Mesodermal cell (in vitro differentiated cells): ENCODE results near the gene TMEM150A. TPM values are rescaled to one million over a fixed set of nuclear protein-coding genes. Genes with fewer than 3 reads are reported as not detected.

Source experiments
- H3K27ac ChIP-seq: 2 replicates; pipeline ENCODE4 v1.7.0; 2013; ENCODE audit warnings: mild to moderate bottlenecking, low read depth, low read length, moderate library complexity; ENCODE audit not compliant: severe bottlenecking
- H3K36me3 ChIP-seq: 2 replicates; pipeline ENCODE4 v1.7.1; 2013; ENCODE audit warnings: mild to moderate bottlenecking, low read length, moderate library complexity; ENCODE audit not compliant: control insufficient read depth, insufficient read depth
- H3K4me1 ChIP-seq: one replicate; pipeline ENCODE4 v1.7.1; 2013; ENCODE audit warnings: mild to moderate bottlenecking, low read length; ENCODE audit not compliant: insufficient read depth, control insufficient read depth, poor library complexity, severe bottlenecking
- H3K4me3 ChIP-seq: 2 replicates; pipeline ENCODE4 v1.7.0; 2013; ENCODE audit warnings: low read length, control low read depth, mild to moderate bottlenecking; ENCODE audit not compliant: insufficient read depth, poor library complexity, severe bottlenecking; ENCODE audit errors: extremely low read depth
- H3K9me3 ChIP-seq: 2 replicates; pipeline ENCODE4 v1.7.1; 2013; ENCODE audit warnings: mild to moderate bottlenecking, low read length, moderate library complexity; ENCODE audit not compliant: control insufficient read depth
- WGBS, 2 experiments: methylation state at CpG; one replicate each; pipeline ENCODE4 v1.1.5; 2013; ENCODE audit warnings: missing lambda C conversion rate in 2 of 2; ENCODE audit not compliant: insufficient coverage in 2 of 2; 5-methylcytosine and 5-hydroxymethylcytosine counted together
- polyA plus RNA-seq, 2 experiments: library from polyadenylated mRNA; stranded (reverse); fragments of 50-300 nt; gene quantifications; one replicate each; pipeline ENCODE4 v1.2.3, GENCODE V29; 2013

Gene TMEM150A, protein sequence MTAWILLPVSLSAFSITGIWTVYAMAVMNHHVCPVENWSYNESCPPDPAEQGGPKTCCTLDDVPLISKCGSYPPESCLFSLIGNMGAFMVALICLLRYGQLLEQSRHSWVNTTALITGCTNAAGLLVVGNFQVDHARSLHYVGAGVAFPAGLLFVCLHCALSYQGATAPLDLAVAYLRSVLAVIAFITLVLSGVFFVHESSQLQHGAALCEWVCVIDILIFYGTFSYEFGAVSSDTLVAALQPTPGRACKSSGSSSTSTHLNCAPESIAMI
- polyA plus RNA-seq (2013, experiment 1 of 2): 17.4 TPM
- 12.8 TPM for polyA plus RNA-seq (2013, experiment 2 of 2)

DNA sequence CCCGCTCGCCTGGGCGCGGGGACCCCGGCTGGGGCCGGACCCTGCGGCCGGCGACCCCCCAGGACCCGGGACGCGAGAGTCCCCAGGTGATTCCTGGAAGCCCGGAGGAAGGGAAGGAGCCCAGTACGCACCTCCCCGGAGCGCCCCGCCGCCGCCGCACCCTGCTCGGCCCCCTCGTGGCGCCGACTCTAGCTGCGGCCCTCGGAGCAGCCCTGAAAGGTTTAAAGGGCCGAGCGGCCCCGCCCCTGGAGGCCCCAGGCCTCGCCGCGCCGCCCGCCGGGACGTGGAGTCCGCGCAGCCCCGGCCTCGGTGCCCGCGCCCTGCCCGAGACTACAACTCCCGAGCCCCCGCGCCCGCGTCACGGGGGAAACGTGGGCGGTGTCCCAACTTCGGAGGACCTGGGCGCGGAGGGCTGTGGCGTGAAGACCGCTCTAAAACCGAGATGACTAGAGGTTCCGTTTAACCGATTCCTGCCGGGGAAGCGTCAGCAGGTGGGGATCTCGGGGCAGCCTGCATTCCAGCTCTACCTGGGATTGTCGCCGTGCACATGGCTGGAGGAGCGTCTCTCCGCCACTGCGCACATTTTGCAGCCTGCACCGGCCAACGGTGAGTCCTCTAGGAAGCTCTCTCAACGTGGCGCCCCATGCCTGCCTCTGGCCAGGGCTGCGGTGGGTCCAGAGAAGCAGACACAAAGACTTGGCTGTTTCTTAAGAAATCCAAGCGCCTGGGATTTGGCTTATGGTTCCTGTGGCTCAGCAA lies at the start of gene TMEM150A:
TSS of gene TMEM150A (minus strand) at position 223 of the 759 bp plus-strand sequence. CDS start 750 bp downstream, outside the sequence.
- H3K4me3 ChIP-seq: peak within 1 kb of the TSS; percentile 82
- H3K27ac ChIP-seq: peak within 1 kb of the TSS; percentile 60
- H3K4me1 ChIP-seq: peaks cover 16% of the 10 kb centered on the region
- no peaks in the 10 kb centered on the region for H3K9me3 ChIP-seq
- WGBS, 2 experiments: 0% methylated on average over 58 to 64 of the region's 73 CpGs
- H3K36me3 ChIP-seq: peaks cover 35% of the 10 kb centered on the region

DNA sequence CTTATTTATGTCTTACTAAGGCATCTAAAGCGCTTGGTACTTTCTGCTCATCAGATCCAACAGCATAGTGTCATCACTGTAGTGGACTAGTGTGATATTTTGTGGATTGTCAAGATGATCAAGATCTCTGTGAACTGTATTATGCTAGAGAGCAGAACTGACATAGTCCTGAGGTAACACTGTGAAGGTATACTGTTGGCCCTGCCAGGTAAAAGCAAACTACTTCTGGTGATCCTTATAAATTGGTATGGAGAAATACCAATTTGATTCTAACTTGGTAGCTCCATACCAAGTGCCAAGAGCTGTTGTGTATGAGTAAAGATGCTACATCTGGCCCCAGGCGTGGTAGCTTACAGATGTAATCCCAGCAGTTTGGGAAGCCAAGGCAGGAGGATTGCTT lies 49.6 kb upstream of the TMEM150A start:
- Histone ChIP-seq H3K36me3 (peaks cover 80% of the 10 kb centered on the region), H3K4me3 (no peak overlapping the region), H3K9me3 (no peaks in the 10 kb centered on the region), H3K27ac (no peak overlapping the region), H3K4me1 (no peaks in the 10 kb centered on the region)
- 100% methylated on average over 1 to 2 of the region's 2 CpGs for WGBS, 2 experiments

DNA sequence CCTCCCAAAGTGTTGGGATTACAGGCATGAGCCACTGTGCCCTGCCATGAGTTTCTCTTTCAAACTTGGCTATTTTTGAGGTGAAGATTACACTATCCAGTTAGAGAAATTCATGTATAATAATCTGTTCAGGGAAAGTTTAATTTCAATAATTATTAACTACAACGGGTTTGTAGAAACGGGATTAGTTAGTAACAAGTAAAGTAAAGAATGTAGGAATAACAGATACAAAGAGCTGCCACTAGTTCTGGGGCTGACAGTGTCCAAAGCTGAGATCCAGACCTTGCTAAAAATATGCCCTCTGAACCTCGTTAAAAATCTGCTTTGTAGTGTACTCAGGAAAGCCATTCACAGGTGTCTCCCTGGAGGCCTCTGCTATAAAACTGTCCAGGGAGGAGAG lies 48.6 kb upstream of the TMEM150A start:
- Histone ChIP-seq H3K4me1 (no peaks in the 10 kb centered on the region), H3K36me3 (peaks cover 84% of the 10 kb centered on the region), H3K9me3 (no peaks in the 10 kb centered on the region), H3K4me3 (no peak overlapping the region), H3K27ac (no peak overlapping the region)
- WGBS, 2 experiments: 100% methylated on average over 1 of the region's 3 CpGs

DNA sequence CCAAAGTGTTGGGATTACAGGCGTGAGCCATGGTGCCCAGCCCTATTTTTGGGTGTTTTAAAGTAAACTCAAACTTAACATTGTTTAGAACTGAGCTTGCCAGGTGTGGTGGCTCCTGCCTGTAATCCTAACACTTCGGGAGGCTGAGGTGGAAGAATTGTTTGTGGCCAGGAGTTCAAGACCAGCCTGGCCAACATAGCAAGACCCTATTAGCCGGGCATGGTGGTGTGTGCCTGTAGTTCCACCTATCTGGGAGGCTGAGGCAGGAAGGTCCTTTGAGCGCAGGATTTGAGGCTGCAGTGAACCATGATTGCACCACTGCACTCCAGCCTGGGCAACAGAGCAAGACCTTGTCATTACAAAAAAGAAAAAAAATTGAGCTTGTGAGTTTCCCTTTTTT lies 48.0 kb upstream of the TMEM150A start:
- no peak overlapping the region for H3K4me3 ChIP-seq
- H3K9me3 ChIP-seq: no peaks in the 10 kb centered on the region
- H3K27ac ChIP-seq: no peak overlapping the region
- WGBS, 2 experiments: 93 to 94% methylated on average over 2 to 4 of the region's 4 CpGs
- H3K36me3 ChIP-seq: peaks cover 87% of the 10 kb centered on the region
- no peaks in the 10 kb centered on the region for H3K4me1 ChIP-seq

DNA sequence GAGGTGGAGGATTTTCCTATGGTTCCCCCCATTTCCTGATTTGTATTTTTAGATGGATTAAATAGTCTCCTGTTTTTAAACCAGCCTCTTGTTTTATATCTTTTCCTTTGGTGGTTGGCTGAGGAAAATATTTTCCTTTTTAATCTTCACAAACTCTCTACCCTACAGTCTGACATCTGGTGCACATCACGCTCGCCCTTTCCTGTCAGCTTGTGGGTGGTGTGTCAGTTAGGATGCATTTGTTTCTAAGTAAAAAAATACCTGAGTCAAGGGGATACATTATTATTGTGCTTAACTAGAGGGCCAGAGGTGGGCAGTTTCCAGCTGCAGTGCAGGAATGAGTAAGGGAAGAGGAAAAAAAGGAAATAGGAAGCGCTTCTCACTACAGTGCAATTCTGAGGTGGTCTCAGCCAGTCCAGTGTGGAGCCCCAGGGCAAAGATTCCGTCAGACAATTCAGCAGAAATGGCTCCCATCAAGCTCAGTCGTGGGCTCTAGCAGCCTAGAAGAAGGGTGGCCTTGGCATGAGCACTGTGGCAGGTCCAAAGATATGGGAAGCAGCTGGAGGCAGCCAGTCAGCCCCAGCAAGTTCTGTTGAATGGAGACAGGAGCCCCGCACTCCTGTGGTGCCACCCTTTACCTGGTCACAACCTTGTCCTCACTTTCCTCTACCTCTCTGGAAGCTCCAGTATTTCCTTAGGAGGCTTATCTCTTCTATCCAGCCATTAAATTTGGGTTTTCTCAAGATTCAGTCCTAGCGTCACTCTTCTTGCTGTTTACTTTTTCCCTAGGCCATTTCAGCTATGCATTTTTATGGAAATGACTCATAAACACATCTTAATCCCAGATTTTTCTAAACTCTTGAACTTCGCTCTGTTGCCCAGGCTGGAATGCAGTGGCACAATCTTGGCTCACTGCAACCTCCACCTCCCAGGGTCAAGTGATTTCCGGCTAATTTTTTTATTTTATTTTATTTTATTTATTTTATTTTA lies 47.0 kb upstream of the TMEM150A start:
- H3K4me3 ChIP-seq: no peak overlapping the region
- no peaks in the 10 kb centered on the region for H3K4me1 ChIP-seq
- H3K9me3 ChIP-seq: no peaks in the 10 kb centered on the region
- peaks cover 96% of the 10 kb centered on the region for H3K36me3 ChIP-seq
- 95 to 98% methylated on average over 5 to 6 of the region's 9 CpGs for WGBS, 2 experiments
- H3K27ac ChIP-seq: no peak overlapping the region

DNA sequence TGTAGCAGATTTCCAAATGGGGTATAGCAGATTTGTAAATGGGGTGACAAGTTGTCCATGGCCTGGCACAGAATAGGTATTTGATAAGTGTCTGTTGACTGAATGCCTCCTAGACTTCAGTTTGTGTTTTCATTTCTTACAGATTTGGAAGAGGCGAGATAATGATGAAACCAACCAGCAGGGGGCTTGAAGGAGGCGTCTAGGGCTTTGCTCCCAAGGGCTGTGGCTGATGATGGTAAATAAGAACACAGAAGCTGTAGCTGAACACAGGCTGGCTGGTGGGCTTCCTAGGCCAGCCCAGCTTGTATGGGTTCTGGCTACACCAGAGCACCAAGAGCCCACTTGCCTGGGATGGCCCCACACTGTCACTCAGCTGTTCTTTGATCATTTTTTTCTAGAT lies 46.1 kb upstream of the TMEM150A start:
- Histone ChIP-seq H3K27ac (no peak overlapping the region), H3K4me1 (no peaks in the 10 kb centered on the region), H3K36me3 (peaks cover 96% of the 10 kb centered on the region), H3K4me3 (no peak overlapping the region), H3K9me3 (no peaks in the 10 kb centered on the region)
- WGBS, 2 experiments: 81 to 88% methylated on average over 2 of the region's 2 CpGs

DNA sequence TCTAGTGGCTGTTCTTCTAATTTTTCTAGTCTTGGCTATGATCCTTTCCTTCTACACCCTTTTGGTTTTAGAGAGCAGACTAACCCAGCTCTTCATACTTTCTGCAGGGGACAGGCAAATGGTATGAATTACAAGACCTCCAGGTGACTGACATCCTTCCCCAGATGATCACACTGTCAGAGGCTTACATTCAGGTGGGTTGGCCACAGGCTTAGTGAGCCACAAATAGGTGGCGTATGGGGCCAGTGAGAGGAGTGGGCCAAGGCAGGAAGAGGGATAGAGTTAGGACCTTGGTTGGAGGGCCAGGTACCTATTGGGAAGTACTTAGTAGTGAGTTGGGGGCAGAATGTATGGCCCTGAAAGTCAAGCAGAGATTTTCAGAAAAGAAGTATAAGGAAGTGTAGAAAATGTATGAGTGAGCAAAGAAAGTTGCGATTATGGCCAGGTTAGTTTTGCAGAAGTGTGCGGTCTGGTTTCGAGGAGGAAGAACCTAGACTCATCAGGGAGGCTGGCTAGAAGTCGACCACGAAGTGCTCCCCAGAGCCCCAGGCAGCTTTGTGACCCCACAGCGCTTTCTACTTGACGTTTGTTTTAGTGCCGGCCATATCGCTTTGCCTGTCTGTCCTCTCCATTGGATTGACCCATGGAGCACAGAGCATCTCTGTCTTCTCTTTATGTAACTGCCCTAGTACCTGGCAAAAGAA lies 45.5 kb upstream of the TMEM150A start:
- H3K4me1 ChIP-seq: no peaks in the 10 kb centered on the region
- no peak overlapping the region for H3K4me3 ChIP-seq
- no peaks in the 10 kb centered on the region for H3K9me3 ChIP-seq
- no peak overlapping the region for H3K27ac ChIP-seq
- WGBS, 2 experiments: 98 to 100% methylated on average over 6 to 10 of the region's 10 CpGs
- peaks cover 96% of the 10 kb centered on the region for H3K36me3 ChIP-seq

DNA sequence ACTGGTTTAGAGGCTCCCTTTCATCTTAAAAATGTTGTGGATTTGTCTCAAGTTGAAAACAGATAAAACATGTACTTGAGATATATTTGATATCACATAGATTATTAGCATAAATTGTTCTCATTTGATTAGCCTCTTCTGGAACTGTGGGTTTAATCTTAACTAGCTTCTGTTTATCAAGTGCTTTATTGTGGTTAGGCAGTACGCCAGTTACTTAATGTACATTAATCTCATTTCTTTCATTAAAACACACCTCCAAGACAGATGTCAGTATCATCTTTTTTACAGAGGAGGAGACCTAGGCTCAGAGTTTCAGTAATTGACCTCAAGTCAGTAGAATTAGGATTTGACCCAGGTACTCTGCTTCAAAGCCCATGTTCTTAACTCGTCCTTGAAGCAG lies 43.7 kb upstream of the TMEM150A start:
- Histone ChIP-seq H3K27ac (no peak overlapping the region), H3K9me3 (no peaks in the 10 kb centered on the region), H3K36me3 (peaks cover 98% of the 10 kb centered on the region), H3K4me3 (no peak overlapping the region), H3K4me1 (no peaks in the 10 kb centered on the region)
- no CpG with 5 or more reads among the region's 2 CpGs for WGBS, 2 experiments

DNA sequence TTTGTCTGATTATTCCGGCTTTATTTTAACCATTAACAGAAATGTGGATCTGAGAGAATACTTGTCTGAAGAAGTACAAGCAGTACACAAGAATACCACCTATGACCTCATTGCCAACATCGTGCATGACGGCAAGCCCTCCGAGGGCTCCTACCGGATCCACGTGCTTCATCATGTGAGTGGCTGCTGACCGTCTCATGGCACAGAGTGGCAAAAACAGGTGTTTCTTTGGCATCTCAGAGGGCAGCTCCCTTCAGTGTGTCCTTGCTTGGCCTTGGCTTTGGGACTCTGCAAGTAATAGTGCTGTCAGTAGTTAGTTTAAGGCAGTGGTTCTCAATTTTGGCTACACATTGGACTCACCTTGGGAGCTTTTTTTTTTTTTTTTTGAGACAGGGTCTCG lies 42.4 kb upstream of the TMEM150A start:
- H3K27ac ChIP-seq: no peak overlapping the region
- H3K4me1 ChIP-seq: no peaks in the 10 kb centered on the region
- WGBS, 2 experiments: 90 to 95% methylated on average over 6 to 7 of the region's 8 CpGs
- no peaks in the 10 kb centered on the region for H3K9me3 ChIP-seq
- H3K36me3 ChIP-seq: peaks cover 100% of the 10 kb centered on the region
- H3K4me3 ChIP-seq: no peak overlapping the region

DNA sequence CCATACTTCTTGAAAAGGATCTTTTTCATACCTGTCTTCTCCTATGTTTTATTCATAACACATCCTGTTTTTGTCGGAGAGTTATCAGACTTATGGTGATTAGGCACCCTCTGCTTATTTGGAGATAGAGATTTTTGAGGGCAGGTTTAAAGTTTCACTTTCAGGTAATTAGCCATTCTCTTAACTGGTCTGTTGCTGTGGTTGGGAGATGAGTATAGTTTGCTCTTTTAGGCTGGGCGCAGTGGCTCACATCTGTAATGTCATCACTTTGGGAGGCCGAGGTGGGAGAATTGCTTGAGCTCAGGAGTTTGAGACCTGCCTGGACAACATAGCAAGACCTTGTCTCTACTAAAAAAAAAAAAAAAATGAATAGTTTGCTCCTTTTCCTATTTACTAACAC lies 40.2 kb upstream of the TMEM150A start:
- H3K27ac ChIP-seq: no peak overlapping the region
- no peak overlapping the region for H3K4me3 ChIP-seq
- no CpG with 5 or more reads among the region's 3 CpGs for WGBS, 2 experiments
- peaks cover 100% of the 10 kb centered on the region for H3K36me3 ChIP-seq
- H3K4me1 ChIP-seq: no peaks in the 10 kb centered on the region
- H3K9me3 ChIP-seq: no peaks in the 10 kb centered on the region
